Right lobe of liver (tissue), 6 donors: ENCODE measurements around the gene REPS1. TPM values are rescaled to one million over a fixed set of nuclear protein-coding genes. Genes with fewer than 3 reads are reported as not detected.
A peak's percentile ranks its signal among the peaks of the same experiment; 100 is the strongest.

ENCODE experiments used
- ATAC-seq, 4 donors: fragments of 200-7000 bp; cut with Tn5 transposase; one replicate each; pipeline ENCODE4 v1.9.1; 2020; ENCODE audit warnings: mild to moderate bottlenecking in 4 of 4, moderate library complexity in 4 of 4
- DNase-seq, 3 donors: peaks; one replicate each; pipeline ENCODE4 v3.0.0-alpha.2; 2020
- H3K27ac ChIP-seq, 3 donors: fragments of 200-600 bp; one replicate each; pipeline ENCODE4 v1.8.0; 2022
- H3K27me3 ChIP-seq, 2 donors: fragments of 200-600 bp; one replicate each; pipeline ENCODE4 v1.8.0; 2022
- H3K36me3 ChIP-seq, 4 donors: fragments of 200-600 bp; sonication (generic) in 1 of 4; one replicate each; pipeline versions ENCODE4 v1.5.1 to v1.8.0; 2017 to 2022; ENCODE audit warnings: control low read depth in 1 of 4
- H3K4me1 ChIP-seq, 4 donors: fragments of 200-600 bp; sonication (generic) in 1 of 4; one replicate each; pipeline versions ENCODE4 v1.5.1 to v1.8.0; 2017 to 2022; ENCODE audit warnings: control low read depth in 1 of 4
- H3K4me3 ChIP-seq, 3 donors: fragments of 200-600 bp; one replicate each; pipeline ENCODE4 v1.8.0; 2022
- H3K9me3 ChIP-seq, 4 donors: fragments of 200-600 bp; sonication (generic) in 1 of 4; one replicate each; pipeline versions ENCODE4 v1.5.1 to v1.8.0; 2017 to 2022; ENCODE audit warnings: control low read depth in 1 of 4
- CTCF ChIP-seq, 4 donors: fragments of 200-600 bp in 3 of 4; fragments of 450-650 bp in 1 of 4; IDR thresholded peaks; one replicate each; pipeline versions ENCODE4 v1.5.1 to v1.8.0; 2016 to 2022; ENCODE audit warnings: antibody characterized with exemption in 4 of 4, mild to moderate bottlenecking in 2 of 4
- POLR2A ChIP-seq: fragments of 450-650 bp; IDR thresholded peaks from one replicate; pipeline ENCODE4 v1.6.1; 2017; ENCODE audit warnings: antibody characterized with exemption, mild to moderate bottlenecking
- WGBS: methylation state at CpG from one replicate; pipeline ENCODE4 v1.1.6; 2018; ENCODE audit warnings: low coverage, low lambda C conversion rate; ENCODE audit not compliant: insufficient coverage; ENCODE audit errors: missing lambda C conversion rate; 5-methylcytosine and 5-hydroxymethylcytosine counted together
- intact Hi-C, 2 donors: fragments of 100-400 bp; cut with DNase I; formaldehyde crosslinking; loops; one replicate each; pipeline versions ENCODE4 v1.11.2 to v1.14.1; 2022
- total RNA-seq, 6 experiments: library from RNA; depleted of rRNA in 2 of 6; stranded (reverse); fragments of >200 nt in 2 of 6; fragmentation: NEBNext Ultra II Directional in 3 of 6; extraction: Animal tissue kit (Norgen Biotek cat#: 25700) in 3 of 6; gene quantifications; one replicate each; pipeline versions ENCODE4 v1.1.0 to v1.2.4, GENCODE V29; 2016 to 2023
- donor health status: DM: no; HTN: yes; CAD: no.
- donor health status: DM: no; HTN: no; CAD: no.
- donor health status: DM: no; HTN: no; CAD: no.
- donor health status: DM: no; HTN: yes; CAD: no.
- donor health status: DM: no; HTN: yes; CAD: no.

Gene REPS1
- total RNA-seq, 6 experiments from 2014 or later: 17.0 to 68.0 (median 34.0) TPM

- peak overlapping the region in 2 of 3 donors; percentile 16 to 24 for H3K27ac ChIP-seq
- DNase-seq: no peak
- 0% methylated on average over 2 of the region's 2 CpGs for WGBS
- no peak overlapping the region for H3K4me3 ChIP-seq
- no peaks in the 10 kb centered on the region for H3K36me3 ChIP-seq
- H3K9me3 ChIP-seq: no peaks in the 10 kb centered on the region
- no peak for TF ChIP-seq POLR2A
- TF ChIP-seq CTCF (IDR thresholded peaks at IDR 0.05): no peak
- intact Hi-C loops: no loop called here
- peak; percentile 46 to 72 (median 62) for ATAC-seq
- H3K27me3 ChIP-seq: no peaks in the 10 kb centered on the region
- H3K4me1 ChIP-seq: peaks cover 0 to 46% (median 10%) of the 10 kb centered on the region in 4 donors
Observed at GRCh38 chr6:138957484-138957883, 30.6 kb downstream of the REPS1 start.

GRCh38 chr6:138956244-138956924 is 31.7 kb downstream of the REPS1 start:
- 35% methylated on average over 3 of the region's 3 CpGs for WGBS
- peak; percentile 83 to 88 (median 85) for ATAC-seq

GRCh38 chr6:138955262-138955661 is 32.8 kb downstream of the REPS1 start:
- no peaks in the 10 kb centered on the region for H3K27me3 ChIP-seq
- TF ChIP-seq POLR2A (no peak), CTCF (IDR thresholded peaks at IDR 0.05) (no peak)
- intact Hi-C loops: no loop called here
- peaks cover 0 to 46% (median 10%) of the 10 kb centered on the region in 4 donors for H3K4me1 ChIP-seq
- H3K27ac ChIP-seq: peak overlapping the region in 1 of 3 donors; percentile 44
- no peaks in the 10 kb centered on the region for H3K36me3 ChIP-seq
- H3K4me3 ChIP-seq: no peak overlapping the region
- DNase-seq: no peak
- peak in 3 of 4 donors; percentile 5 to 13 (median 7) for ATAC-seq
- no peaks in the 10 kb centered on the region for H3K9me3 ChIP-seq

More at GRCh38 chr6:138956244-138956924, 31.7 kb downstream of the REPS1 start:
- Histone ChIP-seq H3K27ac (peak overlapping the region in 1 of 3 donors; percentile 44), H3K36me3 (no peaks in the 10 kb centered on the region), H3K9me3 (no peaks in the 10 kb centered on the region), H3K27me3 (no peaks in the 10 kb centered on the region), H3K4me3 (no peak overlapping the region), H3K4me1 (peaks cover 0 to 46% (median 10%) of the 10 kb centered on the region in 4 donors)
- DNase-seq: no peak
- intact Hi-C loops: no loop called here
- TF ChIP-seq CTCF (IDR thresholded peaks at IDR 0.05) (no peak), POLR2A (no peak)

GRCh38 chr6:138953451-138953850 is 34.6 kb downstream of the REPS1 start:
- no peak for ATAC-seq
- no peak for DNase-seq
- H3K4me1 ChIP-seq: peaks cover 0 to 47% (median 8%) of the 10 kb centered on the region in 4 donors
- intact Hi-C loops: no loop called here
- H3K9me3 ChIP-seq: no peaks in the 10 kb centered on the region
- WGBS: 67% methylated on average over 1 of the region's 1 CpG
- no peak for TF ChIP-seq POLR2A
- TF ChIP-seq CTCF (IDR thresholded peaks at IDR 0.05): no peak
- no peak overlapping the region for H3K4me3 ChIP-seq
- H3K36me3 ChIP-seq: no peaks in the 10 kb centered on the region
- no peaks in the 10 kb centered on the region for H3K27me3 ChIP-seq
- no peak overlapping the region for H3K27ac ChIP-seq
